Skin of body (tissue), 3 donors: ENCODE measurements around the gene SPIC. TPM values are rescaled to one million over a fixed set of nuclear protein-coding genes. Genes with fewer than 3 reads are reported as not detected.

ENCODE experiments used
- DNase-seq: peaks from one replicate; lab custom pipeline; 2025; lab: John Stamatoyannopoulos, UW
- small RNA-seq: library from RNA; depleted of rRNA; stranded (forward); fragments of <200 nt; gene quantifications from one replicate; pipeline ENCODE3, GENCODE V24; 2014; ENCODE audit warnings: low replicate concordance
- total RNA-seq: library from RNA; depleted of rRNA; stranded (reverse); fragments of >200 nt; gene quantifications from one replicate; pipeline ENCODE4 v1.2.3, GENCODE V29; 2014

SPIC gene
- total RNA-seq, 1 donor from 2014 or later: not detected

DNA sequence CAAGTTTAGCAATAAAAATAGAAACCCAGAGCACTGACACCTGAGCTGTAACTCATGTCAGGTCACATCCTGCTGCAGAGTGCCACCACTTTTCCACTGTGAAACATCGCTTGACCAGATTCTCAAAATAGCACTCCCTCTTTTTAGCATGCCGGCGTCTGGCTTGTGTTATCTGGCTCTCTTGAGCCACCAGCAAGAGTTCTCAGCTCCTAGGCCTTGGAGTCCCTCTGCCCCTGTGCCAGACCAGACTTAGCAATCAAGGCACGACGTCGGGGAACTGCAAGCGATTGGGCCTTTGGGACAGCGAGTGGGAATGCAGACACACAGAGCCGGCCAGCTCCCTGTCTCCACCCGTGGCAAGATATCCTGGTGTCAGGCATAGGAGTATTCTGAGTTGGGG lies 52.5 kb downstream of the SPIC start:
- DNase-seq: no peak

DNA sequence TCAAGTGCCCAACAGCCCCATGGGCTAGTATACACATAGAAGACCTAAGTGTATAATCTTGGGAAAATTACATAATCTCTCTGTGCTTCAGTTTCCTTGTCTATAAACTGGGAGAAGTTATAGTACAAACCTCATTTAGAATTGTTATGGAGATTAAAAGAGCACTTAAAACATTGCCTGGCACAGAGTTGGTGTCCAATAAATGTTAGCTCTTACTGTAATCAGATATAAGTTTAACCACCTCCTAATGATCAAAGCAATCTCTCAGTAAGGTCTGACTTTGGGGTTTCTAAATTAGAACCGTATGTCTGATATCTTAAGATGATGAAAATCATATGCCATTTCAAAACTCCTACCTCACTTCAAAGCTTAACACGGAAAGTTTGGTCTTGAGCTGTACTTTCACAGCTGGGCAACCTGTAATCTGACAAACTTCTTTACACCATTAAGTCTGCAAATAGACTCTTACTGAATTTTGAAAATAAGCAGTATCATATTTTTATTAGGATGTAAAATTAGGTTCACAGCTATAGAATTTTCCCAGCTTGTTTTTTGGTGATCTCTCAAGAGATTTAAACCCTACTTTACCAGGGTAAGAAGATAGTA lies 61.0 kb downstream of the SPIC start:
- DNase-seq: no peak

Small RNAs within 50 kb of the gene (small RNA-seq; reads per million reads assigned to genes)
- gene RF00019 (not detected), gene RNA5SP367 (not detected), gene RNU5E-5P (1.9 reads per million, percentile 85 among the genes with 10 or more reads in this experiment)

Other genes with a start within 250 kb of the SPIC start
- 14.7 TPM for gene UTP20, start 195.2 kb upstream of the SPIC start, total RNA-seq
- gene ARL1, start 67.6 kb upstream of the SPIC start, total RNA-seq: 68.5 TPM
- 398 TPM for gene MYBPC1, start 119.6 kb downstream of the SPIC start, total RNA-seq
- gene CHPT1, start 222.3 kb downstream of the SPIC start, total RNA-seq: 23.7 TPM